ENCODE data around the gene NME1. TPM values are rescaled to one million over a fixed set of nuclear protein-coding genes. Genes with fewer than 3 reads are reported as not detected.

The NME1 gene
- polyA plus RNA-seq, 1 donor (not counting 4 experiments of a cell fraction or from before 2014, with no cell fraction given), result 381 TPM

GRCh38 chr17:51189628-51190027, 36.3 kb downstream of the NME1 start:
- DNase-seq (ENCODE audit: low read depth, low spot score) (no peak), FAIRE-seq (no peak)
- H3K9me3 ChIP-seq (ENCODE audit: control insufficient read depth, low read depth, low read length), result no peaks in the 10 kb centered on the region
- no peak overlapping the region for H3K4me2 ChIP-seq (ENCODE audit: control insufficient read depth, extremely low read depth, insufficient read depth, low read depth, low read length)
- dilution Hi-C loops (cut with MboI; ENCODE audit: extremely low pct_ligation_motif_present, low sequenced_read_pairs), result no loop called here
- no peaks in the 10 kb centered on the region for H3K79me2 ChIP-seq (ENCODE audit: control insufficient read depth, insufficient read depth, low read length)
- no peaks in the 10 kb centered on the region for H3K9me1 ChIP-seq (ENCODE audit: control insufficient read depth, extremely low read depth, insufficient read depth, low read length)
- no peak overlapping the region for H3K27ac ChIP-seq (ENCODE audit: control insufficient read depth, insufficient read depth, low read length)
- TF ChIP-seq EZH2 (IDR thresholded peaks at IDR 0.05; ENCODE audit: low read length), result no peak
- TF ChIP-seq, protein P1, sequence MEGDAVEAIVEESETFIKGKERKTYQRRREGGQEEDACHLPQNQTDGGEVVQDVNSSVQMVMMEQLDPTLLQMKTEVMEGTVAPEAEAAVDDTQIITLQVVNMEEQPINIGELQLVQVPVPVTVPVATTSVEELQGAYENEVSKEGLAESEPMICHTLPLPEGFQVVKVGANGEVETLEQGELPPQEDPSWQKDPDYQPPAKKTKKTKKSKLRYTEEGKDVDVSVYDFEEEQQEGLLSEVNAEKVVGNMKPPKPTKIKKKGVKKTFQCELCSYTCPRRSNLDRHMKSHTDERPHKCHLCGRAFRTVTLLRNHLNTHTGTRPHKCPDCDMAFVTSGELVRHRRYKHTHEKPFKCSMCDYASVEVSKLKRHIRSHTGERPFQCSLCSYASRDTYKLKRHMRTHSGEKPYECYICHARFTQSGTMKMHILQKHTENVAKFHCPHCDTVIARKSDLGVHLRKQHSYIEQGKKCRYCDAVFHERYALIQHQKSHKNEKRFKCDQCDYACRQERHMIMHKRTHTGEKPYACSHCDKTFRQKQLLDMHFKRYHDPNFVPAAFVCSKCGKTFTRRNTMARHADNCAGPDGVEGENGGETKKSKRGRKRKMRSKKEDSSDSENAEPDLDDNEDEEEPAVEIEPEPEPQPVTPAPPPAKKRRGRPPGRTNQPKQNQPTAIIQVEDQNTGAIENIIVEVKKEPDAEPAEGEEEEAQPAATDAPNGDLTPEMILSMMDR (optimal IDR thresholded peaks at IDR 0.05 in 1 of 3, IDR thresholded peaks at IDR 0.05 in 1 of 3, conservative IDR thresholded peaks at IDR 0.05 in 1 of 3; ENCODE audit: extremely low read depth in 1 of 3, insufficient read depth in 2 of 3, low read length in 3 of 3), result no peak
- no peak overlapping the region for H3K9ac ChIP-seq (ENCODE audit: control insufficient read depth, extremely low read depth, insufficient read depth, low read length)
- no peak overlapping the region for H3K4me3 ChIP-seq (ENCODE audit: control insufficient read depth in 2 of 3, extremely low read depth in 1 of 3, insufficient read depth in 2 of 3, low read depth in 1 of 3, low read length in 3 of 3)
- H3K4me1 ChIP-seq (ENCODE audit: control insufficient read depth, extremely low read depth, insufficient read depth, low read length), result no peaks in the 10 kb centered on the region
- H3K36me3 ChIP-seq (ENCODE audit: control insufficient read depth in 2 of 2, extremely low read depth in 1 of 2, insufficient read depth in 2 of 2, low read length in 2 of 2), result peaks cover 8 to 17% of the 10 kb centered on the region in 2 experiments
- no peaks in the 10 kb centered on the region for H4K20me1 ChIP-seq (ENCODE audit: control insufficient read depth, extremely low read depth, insufficient read depth, low read length)
- H3K27me3 ChIP-seq (ENCODE audit: control insufficient read depth, extremely low read depth, insufficient read depth, low read length), result no peaks in the 10 kb centered on the region
- H2AFZ ChIP-seq (ENCODE audit: control insufficient read depth, low read length), result no peak overlapping the region

DNA sequence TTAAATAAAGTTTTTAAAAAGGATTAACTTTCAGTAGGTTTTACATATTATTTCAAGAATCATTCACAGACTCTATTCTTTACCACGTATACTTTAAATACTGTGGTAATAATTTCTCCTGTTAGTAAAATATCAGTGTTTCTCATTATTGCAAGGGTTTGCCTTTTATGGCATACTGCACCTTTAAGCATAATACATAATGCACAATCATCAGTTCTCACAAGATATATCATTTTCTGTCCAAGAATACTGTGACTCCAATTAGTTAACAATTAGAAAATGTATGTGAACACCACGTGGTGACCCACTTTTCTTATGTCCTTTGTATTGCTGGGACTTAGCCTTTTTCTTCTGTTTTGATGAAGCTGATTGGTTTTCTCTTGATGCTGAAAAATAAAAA, 38.5 kb downstream of the NME1 start:
- Histone ChIP-seq H3K79me2 (ENCODE audit: control insufficient read depth, insufficient read depth, low read length) (no peaks in the 10 kb centered on the region), H3K4me2 (ENCODE audit: control insufficient read depth, extremely low read depth, insufficient read depth, low read depth, low read length) (no peak overlapping the region), H3K4me3 (ENCODE audit: control insufficient read depth in 2 of 3, extremely low read depth in 1 of 3, insufficient read depth in 2 of 3, low read depth in 1 of 3, low read length in 3 of 3) (no peak overlapping the region), H3K9me3 (ENCODE audit: control insufficient read depth, low read depth, low read length) (no peaks in the 10 kb centered on the region), H3K27me3 (ENCODE audit: control insufficient read depth, extremely low read depth, insufficient read depth, low read length) (no peaks in the 10 kb centered on the region), H3K9me1 (ENCODE audit: control insufficient read depth, extremely low read depth, insufficient read depth, low read length) (no peaks in the 10 kb centered on the region), H3K9ac (ENCODE audit: control insufficient read depth, extremely low read depth, insufficient read depth, low read length) (no peak overlapping the region), H4K20me1 (ENCODE audit: control insufficient read depth, extremely low read depth, insufficient read depth, low read length) (no peaks in the 10 kb centered on the region), H3K36me3 (ENCODE audit: control insufficient read depth in 2 of 2, extremely low read depth in 1 of 2, insufficient read depth in 2 of 2, low read length in 2 of 2) (peaks cover 8 to 12% of the 10 kb centered on the region in 2 experiments), H3K27ac (ENCODE audit: control insufficient read depth, insufficient read depth, low read length) (no peak overlapping the region), H2AFZ (ENCODE audit: control insufficient read depth, low read length) (no peak overlapping the region), H3K4me1 (ENCODE audit: control insufficient read depth, extremely low read depth, insufficient read depth, low read length) (no peaks in the 10 kb centered on the region)
- TF ChIP-seq EZH2 (IDR thresholded peaks at IDR 0.05; ENCODE audit: low read length), result no peak
- TF ChIP-seq, protein P1 (optimal IDR thresholded peaks at IDR 0.05 in 1 of 3, IDR thresholded peaks at IDR 0.05 in 1 of 3, conservative IDR thresholded peaks at IDR 0.05 in 1 of 3; ENCODE audit: extremely low read depth in 1 of 3, insufficient read depth in 2 of 3, low read length in 3 of 3), result no peak
- DNase-seq (ENCODE audit: low read depth, low spot score) (no peak), FAIRE-seq (no peak)
- dilution Hi-C loops (cut with MboI; ENCODE audit: extremely low pct_ligation_motif_present, low sequenced_read_pairs), result no loop called here

All from keratinocyte (primary cell).